NCI-H1694 (cell line): ENCODE data around the gene TSC22D4.
A peak's percentile ranks its signal among the peaks of the same experiment; 100 is the strongest.

ENCODE experiments used
- DNase-seq: peaks from one replicate; lab custom pipeline; 2025; lab: John Stamatoyannopoulos, UW

The TSC22D4 gene

GRCh38 chr7:100492738-100493475 lies 13.9 kb upstream of the TSC22D4 start:
- DNase-seq: no peak

GRCh38 chr7:100491192-100491578 lies 12.2 kb upstream of the TSC22D4 start:
- no peak for DNase-seq

GRCh38 chr7:100490483-100491191 lies 11.6 kb upstream of the TSC22D4 start:
- no peak for DNase-seq

GRCh38 chr7:100489824-100490223 lies 10.8 kb upstream of the TSC22D4 start:
- peak; percentile 98 for DNase-seq

GRCh38 chr7:100489121-100489520 lies 10.1 kb upstream of the TSC22D4 start:
- DNase-seq: no peak

- DNase-seq: no peak
Observed at GRCh38 chr7:100488333-100489095, 9.5 kb upstream of the TSC22D4 start.

GRCh38 chr7:100486753-100487446 lies 7.9 kb upstream of the TSC22D4 start:
- DNase-seq: no peak

GRCh38 chr7:100486111-100486636 lies 7.2 kb upstream of the TSC22D4 start:
- DNase-seq: no peak

- DNase-seq: no peak
Observed at GRCh38 chr7:100485471-100485876, 6.5 kb upstream of the TSC22D4 start.

- no peak for DNase-seq
Observed at GRCh38 chr7:100484673-100485045, 5.6 kb upstream of the TSC22D4 start.

GRCh38 chr7:100483722-100484672 lies 5.0 kb upstream of the TSC22D4 start, which contains the start of gene NYAP1:
Gene NYAP1 (plus strand): TSS chr7:100483927. CDS start chr7:100485312, 1,385 bp downstream.
- DNase-seq: peak; percentile 45

GRCh38 chr7:100483090-100483721 lies 4.2 kb upstream of the TSC22D4 start:
- no peak for DNase-seq

- DNase-seq: no peak
Observed at GRCh38 chr7:100482728-100483089, 3.7 kb upstream of the TSC22D4 start.

GRCh38 chr7:100481466-100481865 lies 2.5 kb upstream of the TSC22D4 start:
- DNase-seq: no peak

- no peak for DNase-seq
Observed at GRCh38 chr7:100477871-100478267, 1.1 kb downstream of the TSC22D4 start.

GRCh38 chr7:100476903-100477870 lies 1.8 kb downstream of the TSC22D4 start:
- DNase-seq: no peak

- DNase-seq: no peak
Observed at GRCh38 chr7:100476101-100476780, 2.8 kb downstream of the TSC22D4 start.

GRCh38 chr7:100475549-100475948 lies 3.5 kb downstream of the TSC22D4 start:
- DNase-seq: no peak
